Measurements from ENCODE around the gene EBPL.

Gene EBPL

DNA sequence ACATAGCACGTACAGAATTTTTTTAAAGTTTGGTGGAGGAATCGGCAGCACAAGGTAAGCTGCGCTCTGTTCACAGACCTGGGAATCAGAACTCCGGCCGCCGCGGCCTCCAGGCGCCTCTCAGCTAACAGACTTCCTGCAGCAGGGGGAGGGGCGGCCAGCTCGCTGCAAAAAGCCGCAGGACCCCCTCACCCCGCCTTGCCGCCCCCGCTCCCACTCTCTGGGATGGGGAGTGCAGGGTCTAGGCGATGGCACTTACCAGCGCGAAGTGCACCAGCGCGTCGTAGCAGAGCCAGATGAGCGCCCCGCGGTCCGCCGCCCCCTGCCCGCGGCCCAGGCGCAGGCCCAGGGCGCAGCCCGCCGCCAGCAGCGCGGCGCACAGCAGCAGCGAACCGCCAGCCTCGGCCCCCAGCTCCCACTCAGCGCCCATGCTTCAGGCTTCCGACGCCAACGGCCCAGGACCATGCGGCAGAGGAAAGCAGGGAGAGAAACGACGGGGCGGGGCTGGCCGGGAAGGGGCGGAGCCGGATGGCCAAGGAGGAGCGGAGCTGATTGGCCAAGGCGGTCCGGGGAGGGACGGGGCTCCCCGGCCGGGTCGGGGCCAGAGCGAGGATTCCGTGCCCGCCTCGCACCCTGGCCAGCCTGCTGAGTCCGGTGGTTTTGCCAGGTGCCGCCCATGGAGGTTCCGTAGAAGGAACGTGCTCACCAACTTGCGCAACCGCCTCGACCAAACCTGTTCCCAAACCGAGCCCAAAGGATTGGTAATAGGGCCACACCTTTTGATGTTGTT lies at the start of gene EBPL:
EBPL (minus strand) TSS at position 492 of the 790 bp plus-strand sequence; CDS start at position 430, 62 bp downstream.
- Histone ChIP-seq H3K27ac (ENCODE audit: extremely low read depth, low read depth, low read length) (peak within 1 kb of the TSS; percentile 83), H3K9me3 (ENCODE audit: control insufficient read depth, insufficient read depth, low read depth, low read length) (no peaks in the 10 kb centered on the region), H3K4me3 (ENCODE audit: low read depth, low read length) (peak within 1 kb of the TSS; percentile 59), H3K36me3 (ENCODE audit: control insufficient read depth in 2 of 2, insufficient read depth in 1 of 2, low read length in 2 of 2) (peaks cover 0 to 14% of the 10 kb centered on the region in 2 experiments; a peak in 2 of 3 replicates), H3K4me1 (ENCODE audit: control insufficient read depth, insufficient read depth, low read length) (no peaks in the 10 kb centered on the region)
- ChIA-PET POLR2A (interaction anchor here (0.6 to 2.8 kb wide), 5 partner anchors 8 to 245 kb away, joined by 3 to 18 read pairs (median 3); partner anchors contain the start of genes KPNA3 and SPRYD7), CTCF (interaction anchor here (0.8 kb wide), 1 partner anchor 47 kb away, joined by 3 read pairs; no protein-coding TSS in a partner anchor)
- TF ChIP-seq ZFP69B (tag by site-specific recombination; IDR thresholded peaks at IDR 0.05) (0 out of 2 replicates have a peak, but pooled peaks have one; percentile 43), ZNF600 (tag by site-specific recombination; IDR thresholded peaks at IDR 0.05) (peak; percentile 48), ZEB2 (tag by site-specific recombination; IDR thresholded peaks at IDR 0.05) (peak; percentile 42), ZNF202 (tag by site-specific recombination; IDR thresholded peaks at IDR 0.05; ENCODE audit: borderline replicate concordance) (peak; percentile 93; the same call in 1 of the 2 replicates), EGR2 (tag by site-specific recombination; IDR thresholded peaks at IDR 0.05; ENCODE audit: low read depth) (peak; percentile 62; the same call in 1 of the 2 replicates), ZNF521 (tag by site-specific recombination; IDR thresholded peaks at IDR 0.05) (no peak), ZBTB17 (tag by site-specific recombination; IDR thresholded peaks at IDR 0.05) (peak; percentile 77), ZNF140 (tag by site-specific recombination; IDR thresholded peaks at IDR 0.05) (no peak), ZNF837 (tag by site-specific recombination; IDR thresholded peaks at IDR 0.05) (no peak), ZNF335 (tag by site-specific recombination; conservative IDR thresholded peaks at IDR 0.05) (peak; percentile 73), ZNF660 (tag by site-specific recombination; IDR thresholded peaks at IDR 0.05) (0 out of 2 replicates have a peak, but pooled peaks have one; percentile 15), ZNF791 (tag by site-specific recombination; IDR thresholded peaks at IDR 0.05) (no peak), ZNF146 (tag by site-specific recombination; IDR thresholded peaks at IDR 0.05) (no peak), ZNF776 (tag by site-specific recombination; IDR thresholded peaks at IDR 0.05; ENCODE audit: borderline replicate concordance) (no peak), OSR2 (tag by site-specific recombination; IDR thresholded peaks at IDR 0.05) (no peak), ZBTB8A (tag by site-specific recombination; IDR thresholded peaks at IDR 0.05) (peak; percentile 64), ZNF133 (tag by site-specific recombination; IDR thresholded peaks at IDR 0.05) (no peak)
- TF ChIP-seq, protein P1, sequence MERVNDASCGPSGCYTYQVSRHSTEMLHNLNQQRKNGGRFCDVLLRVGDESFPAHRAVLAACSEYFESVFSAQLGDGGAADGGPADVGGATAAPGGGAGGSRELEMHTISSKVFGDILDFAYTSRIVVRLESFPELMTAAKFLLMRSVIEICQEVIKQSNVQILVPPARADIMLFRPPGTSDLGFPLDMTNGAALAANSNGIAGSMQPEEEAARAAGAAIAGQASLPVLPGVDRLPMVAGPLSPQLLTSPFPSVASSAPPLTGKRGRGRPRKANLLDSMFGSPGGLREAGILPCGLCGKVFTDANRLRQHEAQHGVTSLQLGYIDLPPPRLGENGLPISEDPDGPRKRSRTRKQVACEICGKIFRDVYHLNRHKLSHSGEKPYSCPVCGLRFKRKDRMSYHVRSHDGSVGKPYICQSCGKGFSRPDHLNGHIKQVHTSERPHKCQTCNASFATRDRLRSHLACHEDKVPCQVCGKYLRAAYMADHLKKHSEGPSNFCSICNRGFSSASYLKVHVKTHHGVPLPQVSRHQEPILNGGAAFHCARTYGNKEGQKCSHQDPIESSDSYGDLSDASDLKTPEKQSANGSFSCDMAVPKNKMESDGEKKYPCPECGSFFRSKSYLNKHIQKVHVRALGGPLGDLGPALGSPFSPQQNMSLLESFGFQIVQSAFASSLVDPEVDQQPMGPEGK (tag by site-specific recombination; IDR thresholded peaks at IDR 0.05), result peak; percentile 65; the same call in 1 of the 2 replicates
- TF ChIP-seq, protein P2, sequence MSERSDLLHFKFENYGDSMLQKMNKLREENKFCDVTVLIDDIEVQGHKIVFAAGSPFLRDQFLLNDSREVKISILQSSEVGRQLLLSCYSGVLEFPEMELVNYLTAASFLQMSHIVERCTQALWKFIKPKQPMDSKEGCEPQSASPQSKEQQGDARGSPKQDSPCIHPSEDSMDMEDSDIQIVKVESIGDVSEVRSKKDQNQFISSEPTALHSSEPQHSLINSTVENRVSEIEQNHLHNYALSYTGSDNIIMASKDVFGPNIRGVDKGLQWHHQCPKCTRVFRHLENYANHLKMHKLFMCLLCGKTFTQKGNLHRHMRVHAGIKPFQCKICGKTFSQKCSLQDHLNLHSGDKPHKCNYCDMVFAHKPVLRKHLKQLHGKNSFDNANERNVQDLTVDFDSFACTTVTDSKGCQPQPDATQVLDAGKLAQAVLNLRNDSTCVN (tag by site-specific recombination; optimal IDR thresholded peaks at IDR 0.05), result peak; percentile 71
- TF ChIP-seq, protein P3, sequence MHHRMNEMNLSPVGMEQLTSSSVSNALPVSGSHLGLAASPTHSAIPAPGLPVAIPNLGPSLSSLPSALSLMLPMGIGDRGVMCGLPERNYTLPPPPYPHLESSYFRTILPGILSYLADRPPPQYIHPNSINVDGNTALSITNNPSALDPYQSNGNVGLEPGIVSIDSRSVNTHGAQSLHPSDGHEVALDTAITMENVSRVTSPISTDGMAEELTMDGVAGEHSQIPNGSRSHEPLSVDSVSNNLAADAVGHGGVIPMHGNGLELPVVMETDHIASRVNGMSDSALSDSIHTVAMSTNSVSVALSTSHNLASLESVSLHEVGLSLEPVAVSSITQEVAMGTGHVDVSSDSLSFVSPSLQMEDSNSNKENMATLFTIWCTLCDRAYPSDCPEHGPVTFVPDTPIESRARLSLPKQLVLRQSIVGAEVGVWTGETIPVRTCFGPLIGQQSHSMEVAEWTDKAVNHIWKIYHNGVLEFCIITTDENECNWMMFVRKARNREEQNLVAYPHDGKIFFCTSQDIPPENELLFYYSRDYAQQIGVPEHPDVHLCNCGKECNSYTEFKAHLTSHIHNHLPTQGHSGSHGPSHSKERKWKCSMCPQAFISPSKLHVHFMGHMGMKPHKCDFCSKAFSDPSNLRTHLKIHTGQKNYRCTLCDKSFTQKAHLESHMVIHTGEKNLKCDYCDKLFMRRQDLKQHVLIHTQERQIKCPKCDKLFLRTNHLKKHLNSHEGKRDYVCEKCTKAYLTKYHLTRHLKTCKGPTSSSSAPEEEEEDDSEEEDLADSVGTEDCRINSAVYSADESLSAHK (tag by site-specific recombination; IDR thresholded peaks at IDR 0.05), result no peak
- TF ChIP-seq, protein P4, sequence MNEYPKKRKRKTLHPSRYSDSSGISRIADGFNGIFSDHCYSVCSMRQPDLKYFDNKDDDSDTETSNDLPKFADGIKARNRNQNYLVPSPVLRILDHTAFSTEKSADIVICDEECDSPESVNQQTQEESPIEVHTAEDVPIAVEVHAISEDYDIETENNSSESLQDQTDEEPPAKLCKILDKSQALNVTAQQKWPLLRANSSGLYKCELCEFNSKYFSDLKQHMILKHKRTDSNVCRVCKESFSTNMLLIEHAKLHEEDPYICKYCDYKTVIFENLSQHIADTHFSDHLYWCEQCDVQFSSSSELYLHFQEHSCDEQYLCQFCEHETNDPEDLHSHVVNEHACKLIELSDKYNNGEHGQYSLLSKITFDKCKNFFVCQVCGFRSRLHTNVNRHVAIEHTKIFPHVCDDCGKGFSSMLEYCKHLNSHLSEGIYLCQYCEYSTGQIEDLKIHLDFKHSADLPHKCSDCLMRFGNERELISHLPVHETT (tag by site-specific recombination; IDR thresholded peaks at IDR 0.05), result no peak
- TF ChIP-seq, protein P5, sequence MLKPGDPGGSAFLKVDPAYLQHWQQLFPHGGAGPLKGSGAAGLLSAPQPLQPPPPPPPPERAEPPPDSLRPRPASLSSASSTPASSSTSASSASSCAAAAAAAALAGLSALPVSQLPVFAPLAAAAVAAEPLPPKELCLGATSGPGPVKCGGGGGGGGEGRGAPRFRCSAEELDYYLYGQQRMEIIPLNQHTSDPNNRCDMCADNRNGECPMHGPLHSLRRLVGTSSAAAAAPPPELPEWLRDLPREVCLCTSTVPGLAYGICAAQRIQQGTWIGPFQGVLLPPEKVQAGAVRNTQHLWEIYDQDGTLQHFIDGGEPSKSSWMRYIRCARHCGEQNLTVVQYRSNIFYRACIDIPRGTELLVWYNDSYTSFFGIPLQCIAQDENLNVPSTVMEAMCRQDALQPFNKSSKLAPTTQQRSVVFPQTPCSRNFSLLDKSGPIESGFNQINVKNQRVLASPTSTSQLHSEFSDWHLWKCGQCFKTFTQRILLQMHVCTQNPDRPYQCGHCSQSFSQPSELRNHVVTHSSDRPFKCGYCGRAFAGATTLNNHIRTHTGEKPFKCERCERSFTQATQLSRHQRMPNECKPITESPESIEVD (tag by site-specific recombination; IDR thresholded peaks at IDR 0.05), result no peak
- TF ChIP-seq, protein P6, sequence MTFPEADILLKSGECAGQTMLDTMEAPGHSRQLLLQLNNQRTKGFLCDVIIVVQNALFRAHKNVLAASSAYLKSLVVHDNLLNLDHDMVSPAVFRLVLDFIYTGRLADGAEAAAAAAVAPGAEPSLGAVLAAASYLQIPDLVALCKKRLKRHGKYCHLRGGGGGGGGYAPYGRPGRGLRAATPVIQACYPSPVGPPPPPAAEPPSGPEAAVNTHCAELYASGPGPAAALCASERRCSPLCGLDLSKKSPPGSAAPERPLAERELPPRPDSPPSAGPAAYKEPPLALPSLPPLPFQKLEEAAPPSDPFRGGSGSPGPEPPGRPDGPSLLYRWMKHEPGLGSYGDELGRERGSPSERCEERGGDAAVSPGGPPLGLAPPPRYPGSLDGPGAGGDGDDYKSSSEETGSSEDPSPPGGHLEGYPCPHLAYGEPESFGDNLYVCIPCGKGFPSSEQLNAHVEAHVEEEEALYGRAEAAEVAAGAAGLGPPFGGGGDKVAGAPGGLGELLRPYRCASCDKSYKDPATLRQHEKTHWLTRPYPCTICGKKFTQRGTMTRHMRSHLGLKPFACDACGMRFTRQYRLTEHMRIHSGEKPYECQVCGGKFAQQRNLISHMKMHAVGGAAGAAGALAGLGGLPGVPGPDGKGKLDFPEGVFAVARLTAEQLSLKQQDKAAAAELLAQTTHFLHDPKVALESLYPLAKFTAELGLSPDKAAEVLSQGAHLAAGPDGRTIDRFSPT (tag by site-specific recombination; IDR thresholded peaks at IDR 0.05), result peak; percentile 92
- TF ChIP-seq, protein P7, sequence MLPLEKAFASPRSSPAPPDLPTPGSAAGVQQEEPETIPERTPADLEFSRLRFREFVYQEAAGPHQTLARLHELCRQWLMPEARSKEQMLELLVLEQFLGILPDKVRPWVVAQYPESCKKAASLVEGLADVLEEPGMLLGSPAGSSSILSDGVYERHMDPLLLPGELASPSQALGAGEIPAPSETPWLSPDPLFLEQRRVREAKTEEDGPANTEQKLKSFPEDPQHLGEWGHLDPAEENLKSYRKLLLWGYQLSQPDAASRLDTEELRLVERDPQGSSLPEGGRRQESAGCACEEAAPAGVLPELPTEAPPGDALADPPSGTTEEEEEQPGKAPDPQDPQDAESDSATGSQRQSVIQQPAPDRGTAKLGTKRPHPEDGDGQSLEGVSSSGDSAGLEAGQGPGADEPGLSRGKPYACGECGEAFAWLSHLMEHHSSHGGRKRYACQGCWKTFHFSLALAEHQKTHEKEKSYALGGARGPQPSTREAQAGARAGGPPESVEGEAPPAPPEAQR (tag by site-specific recombination; IDR thresholded peaks at IDR 0.05), result no peak
